HUES6 (cell line): ENCODE data around the gene ADA.

Source experiments
- H3K27ac ChIP-seq: 2 replicates; pipeline ENCODE4 v1.7.0; 2013; ENCODE audit warnings: low read depth, mild to moderate bottlenecking, low read length, inconsistent platforms
- H3K27me3 ChIP-seq: 2 replicates; pipeline ENCODE4 v1.6.1; 2013; ENCODE audit warnings: low read length; ENCODE audit not compliant: control insufficient read depth, insufficient read depth
- H3K36me3 ChIP-seq: 2 replicates; pipeline ENCODE4 v1.6.1; 2013; ENCODE audit warnings: low read length; ENCODE audit not compliant: control insufficient read depth, insufficient read depth
- H3K4me1 ChIP-seq: 2 replicates; pipeline ENCODE4 v1.6.1; 2013; ENCODE audit warnings: low read length; ENCODE audit not compliant: control insufficient read depth, insufficient read depth
- H3K4me3 ChIP-seq: 2 replicates; pipeline ENCODE4 v1.5.1; 2013; ENCODE audit warnings: low read depth, low read length
- H3K9ac ChIP-seq: one replicate; pipeline ENCODE4 v1.6.1; 2013; ENCODE audit warnings: mild to moderate bottlenecking, low read length
- H3K9me3 ChIP-seq: 2 replicates; pipeline ENCODE4 v1.6.1; 2013; ENCODE audit warnings: low read depth, low read length; ENCODE audit not compliant: control insufficient read depth, insufficient read depth

The ADA gene

DNA sequence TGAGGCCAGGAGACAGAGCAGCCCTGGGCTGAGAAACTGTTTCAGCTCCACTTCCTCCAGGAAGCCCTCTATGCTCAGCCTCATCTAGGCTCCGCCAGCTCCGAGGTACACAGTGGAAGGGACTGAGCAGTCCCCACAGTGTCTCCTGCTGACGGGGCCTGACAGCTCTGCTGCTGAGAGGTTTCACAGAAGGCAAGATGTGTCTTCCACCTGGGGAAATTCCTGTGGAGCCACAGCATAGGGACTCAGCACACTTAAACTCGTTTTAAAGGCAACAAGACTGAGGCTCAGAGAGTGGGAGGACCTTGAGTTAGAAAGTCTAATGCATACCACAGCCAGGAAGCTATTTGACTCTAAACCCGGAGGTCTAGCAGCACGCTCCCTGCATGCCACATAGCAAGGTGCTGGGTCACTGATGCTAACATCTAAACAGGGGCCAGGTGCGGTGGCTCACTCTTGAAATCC is 6.8 kb downstream of the ADA start:
- H3K4me1 ChIP-seq = peaks cover 52% of the 10 kb centered on the region
- peaks cover 3% of the 10 kb centered on the region; the same call in 1 of the 2 replicates for H3K9me3 ChIP-seq
- H3K9ac ChIP-seq = no peak overlapping the region
- H3K36me3 ChIP-seq = 0 out of 2 replicates have a peak, but pooled peaks cover 4% of the 10 kb centered on the region
- no peak overlapping the region for H3K4me3 ChIP-seq
- H3K27me3 ChIP-seq = no peaks in the 10 kb centered on the region
- H3K27ac ChIP-seq = no peak overlapping the region; the same call in 1 of the 2 replicates

DNA sequence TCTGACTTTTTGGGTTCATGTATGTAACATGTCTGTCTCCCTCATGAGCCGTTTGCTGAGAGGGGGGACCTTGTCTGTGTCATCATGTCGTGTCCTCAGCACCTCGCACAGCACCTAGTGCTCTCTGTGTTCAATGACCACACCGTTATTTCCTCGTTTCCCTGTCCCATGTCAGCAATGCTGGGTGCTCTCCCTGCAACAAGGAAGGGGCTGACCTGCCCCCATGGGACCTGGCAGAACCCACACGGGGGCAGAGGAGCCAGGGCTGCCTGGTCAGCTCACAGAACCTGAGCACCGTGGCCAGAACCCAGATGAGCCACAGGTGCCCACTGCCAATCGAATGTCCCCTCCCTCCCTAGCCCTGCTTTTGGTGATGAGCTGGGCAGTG is 7.3 kb downstream of the ADA start:
- Histone ChIP-seq H3K4me3 (no peak overlapping the region), H3K9ac (peak overlapping the region; percentile 37)

DNA sequence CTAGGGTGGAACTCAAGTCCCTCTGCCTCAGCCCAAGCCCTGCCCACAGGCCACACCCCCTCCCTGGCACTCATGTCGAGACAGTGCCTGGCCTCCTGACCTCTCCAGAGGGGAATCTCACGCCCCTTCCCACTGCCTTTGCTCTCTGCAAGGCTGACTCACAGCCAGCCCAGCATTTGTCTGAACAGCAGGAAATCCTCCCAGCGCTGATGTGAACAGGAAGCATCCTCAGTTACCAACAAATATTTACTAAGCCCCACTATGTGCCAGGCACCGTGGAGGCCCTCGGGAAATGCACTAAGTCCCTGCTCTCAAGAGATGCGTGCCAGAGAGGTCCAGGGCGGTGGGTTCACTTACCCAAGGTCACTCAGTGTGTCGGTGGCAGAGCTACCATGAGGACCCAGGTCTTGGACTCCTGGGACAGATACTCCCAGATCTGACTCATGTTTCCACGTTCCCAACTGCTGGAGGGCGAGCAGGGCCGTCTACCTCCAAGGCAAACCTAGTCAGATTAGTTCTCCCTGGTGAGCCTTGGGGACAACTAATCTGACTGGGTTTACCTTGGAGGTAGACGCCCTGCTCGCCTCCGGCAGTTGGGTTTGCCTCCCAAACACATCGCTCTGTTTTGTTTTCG is 7.8 kb downstream of the ADA start:
- H3K36me3 ChIP-seq = 0 out of 2 replicates have a peak, but pooled peaks cover 4% of the 10 kb centered on the region

More for the DNA sequence above, 7.3 kb downstream of the ADA start:
- peaks cover 3% of the 10 kb centered on the region; the same call in 1 of the 2 replicates for H3K9me3 ChIP-seq
- H3K27ac ChIP-seq = no peak overlapping the region; the same call in 1 of the 2 replicates
- no peaks in the 10 kb centered on the region for H3K27me3 ChIP-seq
- H3K4me1 ChIP-seq = peaks cover 52% of the 10 kb centered on the region
- H3K36me3 ChIP-seq = 0 out of 2 replicates have a peak, but pooled peaks cover 4% of the 10 kb centered on the region

DNA sequence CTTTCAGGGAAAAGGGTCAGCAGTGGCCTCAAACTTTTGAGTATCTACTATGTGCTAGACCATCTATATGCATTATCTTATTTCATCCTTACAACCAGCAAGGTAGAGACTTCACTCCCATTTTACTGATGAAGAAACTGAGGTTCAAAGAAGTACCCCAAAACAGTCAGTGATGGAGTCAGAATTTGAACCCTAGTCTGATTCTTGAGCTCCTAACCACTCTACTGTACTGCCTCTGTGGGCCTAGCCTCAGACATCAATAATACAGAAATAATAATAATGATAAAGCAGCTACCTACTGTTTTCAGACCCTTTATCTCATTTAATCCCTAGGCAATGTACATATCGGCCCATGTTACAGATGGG is 8.4 kb downstream of the ADA start:
- Histone ChIP-seq H3K4me3 (no peak overlapping the region), H3K9me3 (peaks cover 3% of the 10 kb centered on the region)

More for the DNA sequence above, 7.8 kb downstream of the ADA start:
- Histone ChIP-seq H3K4me3 (no peak overlapping the region), H3K9me3 (peaks cover 3% of the 10 kb centered on the region; the same call in 1 of the 2 replicates), H3K27me3 (no peaks in the 10 kb centered on the region), H3K27ac (no peak overlapping the region; the same call in 1 of the 2 replicates), H3K4me1 (peaks cover 50% of the 10 kb centered on the region), H3K9ac (peak overlapping the region; percentile 37)

DNA sequence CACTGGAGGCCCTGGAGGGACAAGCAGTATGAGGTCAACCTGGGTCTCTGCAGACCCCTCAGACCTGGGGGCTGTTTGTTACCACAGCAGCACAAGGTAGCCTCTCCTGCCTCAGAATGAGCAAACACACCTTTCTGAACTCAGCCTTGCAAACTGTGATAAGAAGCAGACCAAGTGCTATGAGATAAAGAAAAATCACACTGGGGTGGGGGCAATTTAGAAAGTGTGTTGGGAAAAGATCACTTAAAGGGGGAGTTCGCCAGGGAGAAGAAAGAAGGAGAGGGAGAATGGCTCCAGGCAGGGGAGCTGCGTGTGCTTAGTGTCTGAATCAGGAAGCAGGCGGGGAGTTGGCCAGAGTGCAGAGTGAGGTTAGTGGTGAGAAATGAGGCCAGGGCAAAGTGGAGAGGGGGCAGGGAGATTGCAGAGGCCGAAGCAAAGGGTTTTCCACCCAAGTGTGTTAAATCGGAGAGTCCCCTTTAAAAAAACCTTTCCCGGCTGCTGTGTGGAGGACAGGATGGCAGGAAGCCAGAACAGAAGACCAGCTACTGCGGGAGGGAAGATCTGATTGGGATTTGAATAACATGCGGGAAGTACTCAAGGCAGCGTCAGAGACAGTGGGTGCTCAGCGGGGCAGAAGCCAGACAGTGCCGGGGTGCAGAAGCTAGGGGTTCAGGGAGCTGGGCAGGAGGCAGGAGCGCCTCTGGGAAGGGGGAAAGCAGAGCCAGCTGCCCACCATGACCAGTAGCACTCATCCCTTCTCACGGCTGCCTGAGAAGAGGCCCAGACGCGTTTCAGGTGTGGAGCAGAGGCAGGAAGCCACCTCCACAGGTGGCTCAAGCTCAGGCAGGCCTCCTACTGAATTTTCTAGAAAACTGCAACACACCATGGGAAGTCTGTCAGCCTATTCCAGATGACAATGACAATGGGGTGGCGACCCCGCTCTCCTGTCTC is 9.0 kb downstream of the ADA start:
- Histone ChIP-seq H3K36me3 (0 out of 2 replicates have a peak, but pooled peaks cover 4% of the 10 kb centered on the region), H3K9me3 (peaks cover 3% of the 10 kb centered on the region), H3K27ac (peak overlapping the region; percentile 80; the same call in 1 of the 2 replicates), H3K4me3 (peak overlapping the region; percentile 37; the same call in 1 of the 2 replicates), H3K9ac (peak overlapping the region; percentile 78), H3K27me3 (no peaks in the 10 kb centered on the region), H3K4me1 (peaks cover 39% of the 10 kb centered on the region)

More for the DNA sequence above, 8.4 kb downstream of the ADA start:
- Histone ChIP-seq H3K27ac (no peak overlapping the region; the same call in 1 of the 2 replicates), H3K9ac (no peak overlapping the region), H3K36me3 (0 out of 2 replicates have a peak, but pooled peaks cover 4% of the 10 kb centered on the region), H3K27me3 (no peaks in the 10 kb centered on the region), H3K4me1 (peaks cover 44% of the 10 kb centered on the region)

DNA sequence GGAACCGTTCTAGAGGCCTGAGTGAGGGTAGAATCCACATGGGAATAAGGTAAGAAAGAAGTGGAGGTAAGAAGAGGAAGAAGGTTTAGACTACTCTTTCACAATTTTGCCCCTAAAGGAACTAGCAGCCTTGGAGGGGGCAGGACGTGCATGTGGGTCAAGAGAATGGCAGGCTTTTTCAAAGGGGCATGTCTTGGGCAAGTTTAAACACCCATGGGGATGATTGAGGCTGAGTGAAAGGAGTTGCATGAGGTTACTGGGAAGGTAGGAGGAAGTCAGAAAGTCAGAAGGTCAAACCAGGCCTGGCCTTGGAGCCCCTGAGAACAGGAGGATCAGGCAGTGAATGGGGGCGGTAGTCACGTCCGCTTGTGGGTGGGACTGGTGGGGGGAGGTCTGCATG is 10.2 kb downstream of the ADA start:
- Histone ChIP-seq H3K9ac (no peak overlapping the region), H3K27me3 (no peaks in the 10 kb centered on the region), H3K4me1 (peaks cover 35% of the 10 kb centered on the region), H3K4me3 (no peak overlapping the region), H3K9me3 (peaks cover 3% of the 10 kb centered on the region), H3K27ac (no peak overlapping the region), H3K36me3 (0 out of 2 replicates have a peak, but pooled peaks cover 4% of the 10 kb centered on the region)

DNA sequence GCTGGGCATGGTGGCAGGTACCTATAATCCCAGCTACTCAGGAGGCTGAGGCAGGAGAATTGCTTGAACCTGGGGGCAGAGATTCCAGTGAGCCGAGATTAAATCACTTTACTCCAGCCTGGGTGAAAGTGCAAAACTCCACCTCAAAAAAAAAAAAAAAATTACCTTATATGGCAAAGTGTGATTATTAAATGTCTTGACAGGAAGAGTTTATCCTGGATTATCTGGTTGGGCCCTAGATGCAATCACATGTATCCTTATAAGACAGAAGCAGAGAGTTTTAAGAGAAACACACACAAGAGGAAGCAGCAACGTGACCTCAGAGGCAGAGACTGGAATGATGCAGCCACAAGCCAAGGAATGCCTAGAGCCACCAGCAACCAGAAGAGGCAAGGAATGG is 11.0 kb downstream of the ADA start:
- H3K9ac ChIP-seq = no peak overlapping the region
- peaks cover 3% of the 10 kb centered on the region for H3K9me3 ChIP-seq
- peaks cover 29% of the 10 kb centered on the region for H3K4me1 ChIP-seq
- no peak overlapping the region for H3K4me3 ChIP-seq
- H3K36me3 ChIP-seq = 0 out of 2 replicates have a peak, but pooled peaks cover 4% of the 10 kb centered on the region
- H3K27ac ChIP-seq = no peak overlapping the region
- no peaks in the 10 kb centered on the region for H3K27me3 ChIP-seq

DNA sequence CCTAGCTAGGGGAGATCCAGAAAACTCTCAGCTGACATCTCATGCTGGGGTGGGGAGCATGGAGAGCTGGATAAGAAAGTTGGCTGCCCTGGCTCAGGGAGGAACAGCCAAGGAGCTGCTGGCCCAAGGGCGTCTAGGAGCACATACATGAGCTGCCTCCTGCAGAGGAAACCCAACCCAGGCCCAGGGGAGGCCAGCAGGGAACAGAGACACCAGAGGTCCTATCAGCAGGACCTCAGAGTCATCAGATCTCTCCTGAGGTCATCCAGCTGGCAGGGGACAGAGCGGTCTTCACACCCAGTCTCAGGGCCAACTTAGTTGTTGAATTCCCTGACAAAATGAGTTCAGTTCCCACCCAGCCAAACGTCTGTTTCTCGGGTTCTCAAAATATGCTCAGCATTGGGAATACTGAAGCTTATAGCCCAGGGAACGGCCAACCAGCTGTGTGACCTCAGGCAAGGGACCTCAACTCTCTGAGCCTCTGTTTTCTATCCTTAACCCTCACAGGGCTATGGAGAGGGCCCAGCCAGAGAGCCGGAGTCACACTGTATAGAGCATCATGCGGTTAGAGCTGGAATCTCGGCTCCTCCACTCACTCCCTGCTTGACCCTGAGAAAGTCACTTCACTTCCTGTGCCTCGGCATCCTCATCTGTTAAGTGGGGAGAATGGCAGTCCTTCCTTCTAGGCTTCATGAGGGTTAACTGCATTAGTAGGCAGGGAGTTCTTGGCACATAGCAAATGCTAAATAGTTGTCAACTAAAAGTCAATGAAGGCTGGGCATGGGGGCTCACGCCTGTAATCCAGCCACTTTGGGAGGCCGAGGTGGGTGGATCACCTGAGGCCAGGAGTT is 13.8 kb downstream of the ADA start:
- H3K9me3 ChIP-seq = peaks cover 3% of the 10 kb centered on the region
- no peak overlapping the region for H3K4me3 ChIP-seq
- H3K36me3 ChIP-seq = 0 out of 2 replicates have a peak, but pooled peaks cover 6% of the 10 kb centered on the region
- H3K4me1 ChIP-seq = peaks cover 12% of the 10 kb centered on the region
- H3K9ac ChIP-seq = no peak overlapping the region
- H3K27me3 ChIP-seq = no peaks in the 10 kb centered on the region
- no peak overlapping the region for H3K27ac ChIP-seq

DNA sequence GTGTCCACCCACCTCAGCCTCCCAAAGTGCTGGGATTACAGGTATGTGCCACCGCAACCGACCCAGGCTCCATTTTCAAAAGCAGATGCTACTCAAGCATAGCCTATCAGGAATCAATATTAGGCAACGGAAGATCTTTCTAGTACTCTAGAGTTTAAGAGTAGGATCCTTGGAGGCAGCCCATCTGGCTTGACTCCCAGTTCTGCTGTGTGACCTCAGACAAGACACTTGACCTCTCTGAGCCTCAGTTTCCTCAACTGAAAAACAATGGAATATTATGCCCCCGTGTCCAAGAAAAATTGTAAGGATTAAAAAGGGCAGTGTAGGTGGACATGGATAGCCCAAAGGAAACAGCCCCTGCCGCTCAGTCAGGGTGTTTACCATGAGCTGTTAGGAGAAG is 14.5 kb downstream of the ADA start:
- Histone ChIP-seq H3K36me3 (0 out of 2 replicates have a peak, but pooled peaks cover 6% of the 10 kb centered on the region), H3K4me1 (peaks cover 5% of the 10 kb centered on the region), H3K4me3 (no peak overlapping the region), H3K9ac (no peak overlapping the region), H3K27ac (no peak overlapping the region), H3K27me3 (no peaks in the 10 kb centered on the region), H3K9me3 (peaks cover 3% of the 10 kb centered on the region)

DNA sequence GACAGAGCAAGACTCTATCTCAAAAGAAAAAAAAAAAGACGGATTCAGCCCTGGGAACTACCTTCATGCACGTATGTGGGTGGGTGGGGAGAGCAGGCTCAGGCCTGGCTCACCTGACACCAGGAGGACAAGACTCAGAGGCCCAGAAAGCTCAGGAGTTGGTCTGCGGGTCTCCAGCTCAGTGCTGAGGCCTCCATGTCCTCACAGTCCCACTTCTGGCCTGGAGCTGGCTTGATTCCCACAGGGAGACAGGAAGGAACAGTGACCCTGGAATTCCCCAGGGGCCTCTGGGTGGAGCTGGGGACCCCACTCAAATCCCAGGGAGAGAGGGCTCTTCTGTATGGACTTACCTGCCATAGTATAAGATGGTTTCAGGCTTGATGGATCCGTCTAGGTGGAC is 15.6 kb downstream of the ADA start:
- H3K4me3 ChIP-seq = no peak overlapping the region
- H3K4me1 ChIP-seq = no peaks in the 10 kb centered on the region
- H3K27ac ChIP-seq = no peak overlapping the region
- H3K9ac ChIP-seq = no peak overlapping the region
- H3K27me3 ChIP-seq = no peaks in the 10 kb centered on the region
- H3K36me3 ChIP-seq = 0 out of 2 replicates have a peak, but pooled peaks cover 6% of the 10 kb centered on the region
- H3K9me3 ChIP-seq = peaks cover 3% of the 10 kb centered on the region
